GM21381 (cell line): Measurements from ENCODE around the gene OTOR.

Source experiments
- ATAC-seq: cut with Tn5 transposase; IDR thresholded peaks from one replicate; pipeline ENCODE4 v1.9.1; 2021; ENCODE audit warnings: mild to moderate bottlenecking, moderate library complexity; ENCODE audit not compliant: unreplicated experiment

Gene OTOR, protein sequence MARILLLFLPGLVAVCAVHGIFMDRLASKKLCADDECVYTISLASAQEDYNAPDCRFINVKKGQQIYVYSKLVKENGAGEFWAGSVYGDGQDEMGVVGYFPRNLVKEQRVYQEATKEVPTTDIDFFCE

DNA sequence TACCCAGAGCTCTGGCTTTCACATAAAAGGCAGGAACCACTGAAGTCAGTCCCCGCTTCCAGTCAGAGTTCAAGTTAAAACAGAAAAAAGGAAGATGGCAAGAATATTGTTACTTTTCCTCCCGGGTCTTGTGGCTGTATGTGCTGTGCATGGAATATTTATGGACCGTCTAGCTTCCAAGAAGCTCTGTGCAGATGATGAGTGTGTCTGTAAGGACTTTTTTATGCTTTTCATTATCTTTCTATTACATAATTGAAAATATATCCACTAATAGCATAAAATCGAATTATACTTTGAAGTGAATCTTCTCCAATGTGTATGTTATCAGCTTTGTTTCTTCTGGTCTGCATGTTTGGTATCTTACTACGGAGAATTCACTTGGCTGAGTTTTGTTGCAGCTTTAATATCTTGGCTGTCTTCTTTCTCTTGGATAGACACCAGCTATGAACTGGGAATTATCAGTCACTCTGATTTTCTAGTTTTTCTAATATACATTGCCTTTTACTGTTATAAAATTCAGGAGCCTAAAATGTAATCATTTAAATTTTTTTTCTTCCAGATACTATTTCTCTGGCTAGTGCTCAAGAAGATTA, at the start of gene OTOR:
TSS of gene OTOR (plus strand) at position 51 of the 593 bp plus-strand sequence. CDS start at position 95, 44 bp downstream.
- ATAC-seq: no peak

DNA sequence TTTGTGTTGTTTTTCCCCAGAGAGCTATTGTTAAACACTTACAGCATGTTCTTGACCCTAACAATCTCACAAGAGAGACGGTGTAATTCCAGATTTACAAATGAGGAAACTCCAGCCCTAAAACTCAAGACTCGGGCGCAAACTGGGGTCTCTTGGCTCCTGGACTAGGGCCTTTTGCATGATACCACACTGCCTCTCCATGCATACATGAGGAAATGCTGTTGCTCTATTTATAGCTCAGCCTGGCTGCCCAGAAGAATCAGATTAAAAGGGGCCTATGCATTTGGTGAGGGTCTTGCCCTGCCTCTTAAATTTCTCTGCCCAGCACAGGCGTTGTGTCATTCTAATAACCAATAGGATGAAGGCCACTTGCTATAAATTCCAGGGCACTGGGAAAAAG, 48.9 kb upstream of the OTOR start:
- ATAC-seq: no peak

DNA sequence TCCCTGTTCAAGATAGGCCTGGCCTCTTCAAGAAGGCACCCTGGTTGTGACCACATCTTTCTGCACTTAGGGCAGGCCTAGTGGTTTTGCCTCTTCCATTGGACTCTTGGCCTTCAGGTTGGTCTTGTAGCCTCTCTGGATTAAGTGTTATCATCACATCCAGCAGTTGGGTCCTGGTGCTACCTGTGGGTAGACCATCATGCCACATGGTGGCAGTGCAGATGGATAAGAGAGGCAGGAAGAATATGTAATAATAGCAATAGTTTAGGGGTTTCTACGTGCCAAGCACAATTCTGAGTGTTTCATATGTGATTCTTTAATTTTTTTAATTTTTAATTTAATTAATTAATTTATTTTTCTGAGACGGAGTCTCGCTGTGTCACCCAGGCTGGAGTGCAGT, 46.9 kb upstream of the OTOR start:
- no peak for ATAC-seq

DNA sequence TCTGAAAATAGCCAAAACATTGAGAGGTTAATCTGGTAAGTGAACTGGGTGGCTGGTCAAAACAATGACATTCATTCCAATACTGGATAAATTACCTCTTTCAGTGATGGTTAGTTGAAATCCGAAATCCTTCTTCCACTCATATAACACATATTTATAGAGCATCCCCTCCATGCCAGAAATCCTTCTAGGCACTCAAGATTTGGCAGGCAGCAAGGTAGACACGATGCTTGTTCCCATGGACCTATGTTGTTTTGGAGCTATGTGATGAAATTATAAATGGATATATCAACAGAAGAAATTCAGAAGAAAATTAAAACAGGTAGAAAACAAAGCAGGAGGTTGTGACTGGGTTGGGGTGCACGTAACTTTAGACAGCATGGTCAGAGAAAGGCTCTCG, 44.6 kb upstream of the OTOR start:
- ATAC-seq: no peak

DNA sequence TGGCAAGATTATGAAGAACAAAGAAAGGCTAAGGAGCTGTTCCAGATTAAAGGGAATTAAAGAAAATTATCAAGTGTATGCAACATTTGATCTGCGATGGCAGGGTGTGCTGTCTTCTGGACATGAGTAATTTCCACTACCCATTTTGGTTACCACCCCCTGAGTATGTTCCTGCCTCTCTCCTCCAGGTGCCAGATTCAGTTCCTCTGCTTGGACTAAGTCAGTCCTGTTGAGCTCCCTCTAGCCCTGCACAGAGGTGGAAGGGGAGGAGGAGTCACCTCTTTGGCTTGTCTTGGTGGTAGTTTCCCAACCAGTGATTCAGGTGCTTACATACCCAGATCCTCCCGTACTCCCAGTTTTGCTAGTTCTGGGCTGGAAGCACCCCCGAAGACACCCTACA, 40.5 kb upstream of the OTOR start:
- ATAC-seq: no peak

DNA sequence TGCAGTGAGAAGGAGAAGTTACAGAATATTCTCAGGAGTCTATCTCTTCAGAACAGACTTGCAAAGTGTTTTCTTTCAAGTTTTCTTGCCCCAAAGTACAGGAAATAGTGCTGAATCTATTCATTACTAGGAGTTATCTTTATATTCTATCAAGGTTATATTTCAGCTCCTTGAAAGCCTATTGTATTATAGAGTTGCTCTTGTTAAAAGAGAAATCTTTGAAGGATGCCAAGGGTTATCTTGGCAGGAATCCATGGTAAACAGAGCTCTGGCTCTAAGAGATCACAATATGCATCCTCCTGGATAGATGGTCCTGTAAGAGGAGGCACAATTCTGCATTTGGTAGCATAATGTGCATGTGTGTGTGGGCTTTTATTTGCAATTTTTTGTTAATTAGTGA, 39.6 kb upstream of the OTOR start:
- no peak for ATAC-seq

DNA sequence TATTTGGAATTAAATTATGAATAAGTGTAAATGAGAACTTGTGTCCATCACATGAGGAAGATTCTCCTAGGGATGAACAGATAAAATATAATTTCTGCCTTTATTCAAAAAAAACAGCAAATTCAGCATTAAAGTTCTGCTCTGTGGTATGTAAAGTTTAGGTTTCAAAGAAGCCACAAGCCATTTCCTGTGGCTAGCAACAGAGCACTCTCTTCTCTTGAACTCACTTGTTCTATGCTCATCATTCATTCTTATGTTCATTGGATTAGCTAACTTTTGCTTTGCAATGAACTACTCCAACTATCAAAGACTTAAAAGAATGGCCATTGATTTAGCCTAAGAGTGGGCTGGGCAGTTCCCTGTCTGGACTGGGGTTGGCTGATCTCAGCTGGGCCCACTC, 39.1 kb upstream of the OTOR start:
- ATAC-seq: peak; percentile 83

DNA sequence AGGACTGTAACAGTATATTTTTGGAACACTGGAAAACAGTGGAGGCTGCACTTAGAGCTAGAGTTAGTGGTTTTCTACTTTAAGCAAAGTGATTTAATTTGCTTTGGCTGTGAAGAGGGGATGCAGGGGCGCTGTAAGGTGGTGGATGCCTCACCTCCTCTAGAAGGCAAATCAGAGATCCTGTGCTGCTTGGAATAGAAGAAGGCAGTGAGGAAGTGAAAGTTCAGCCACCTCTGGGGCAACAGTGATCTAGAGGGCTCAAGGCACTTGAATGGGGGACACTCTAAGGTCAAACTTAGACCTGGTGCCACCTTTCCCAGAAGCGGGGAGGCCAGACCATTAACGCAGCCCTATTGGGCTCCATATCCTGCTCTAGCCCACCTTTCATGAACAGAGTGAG, 37.4 kb upstream of the OTOR start:
- no peak for ATAC-seq

DNA sequence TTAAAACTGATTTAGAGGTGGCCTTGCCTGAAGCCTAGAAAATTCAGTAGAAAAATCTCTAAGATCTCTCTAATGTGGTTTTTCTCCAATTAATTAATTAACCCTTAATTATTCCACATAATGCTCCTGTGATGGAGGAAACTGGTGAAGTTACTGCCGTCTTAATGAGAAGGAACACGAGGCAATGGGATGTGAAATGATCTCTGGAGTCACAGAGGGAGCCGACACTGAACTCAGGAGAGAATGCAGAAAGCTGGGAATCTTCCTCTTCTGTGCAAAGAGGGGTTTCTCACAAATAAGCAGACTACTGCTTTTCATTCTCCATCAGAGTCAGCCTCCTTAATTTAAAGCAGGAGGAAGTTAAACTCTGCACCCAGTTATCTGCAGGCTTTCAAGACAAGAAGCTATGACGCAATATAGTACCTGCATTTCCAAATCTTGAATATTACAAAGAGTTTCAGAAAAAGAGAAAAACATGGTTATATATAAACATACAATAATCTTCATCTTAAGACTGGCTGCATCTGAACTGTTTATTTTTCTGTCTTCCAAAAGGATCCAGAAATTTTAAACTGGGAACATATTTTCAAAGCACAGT, 36.4 kb upstream of the OTOR start:
- ATAC-seq: no peak

DNA sequence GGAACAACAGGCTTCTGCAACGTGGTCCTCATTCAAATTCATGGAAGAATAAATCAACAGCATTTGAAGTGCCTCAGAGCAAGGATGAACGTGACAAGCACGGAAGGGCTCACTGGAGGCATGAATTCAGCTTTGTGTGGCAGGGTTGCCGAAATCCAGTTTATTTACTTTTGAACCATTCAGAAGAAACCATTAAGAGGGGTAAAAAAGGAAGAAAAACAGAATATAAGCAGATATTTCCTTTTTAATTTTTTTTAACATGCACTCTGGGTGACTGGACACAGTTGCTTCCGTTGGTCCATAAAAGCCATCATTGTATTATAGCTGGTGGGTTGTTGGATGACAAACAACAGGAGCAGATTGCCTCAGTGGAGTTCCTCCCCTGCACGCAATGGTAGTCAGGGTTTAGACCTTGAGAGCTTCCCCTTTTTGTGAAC, 35.6 kb upstream of the OTOR start:
- no peak for ATAC-seq

DNA sequence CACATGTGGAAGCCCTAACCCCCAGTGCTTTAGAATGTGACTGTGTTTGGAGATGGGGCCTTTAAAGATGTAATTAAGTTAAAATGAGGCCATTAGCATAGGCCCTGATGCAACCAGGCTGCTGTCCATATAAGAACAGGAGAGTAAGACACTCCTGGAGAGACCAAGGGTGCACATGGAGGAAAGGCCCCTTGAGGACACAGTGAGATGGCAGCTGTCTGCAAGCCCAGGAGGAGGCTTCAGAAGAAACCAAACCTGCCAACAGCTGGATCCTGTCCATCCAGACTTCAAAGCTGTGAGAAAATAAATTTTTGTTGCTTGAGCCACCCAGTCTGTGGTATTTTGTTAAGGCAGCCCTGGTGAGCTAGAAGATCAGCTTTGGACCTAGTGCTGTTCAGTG, 35.1 kb upstream of the OTOR start:
- ATAC-seq: no peak

DNA sequence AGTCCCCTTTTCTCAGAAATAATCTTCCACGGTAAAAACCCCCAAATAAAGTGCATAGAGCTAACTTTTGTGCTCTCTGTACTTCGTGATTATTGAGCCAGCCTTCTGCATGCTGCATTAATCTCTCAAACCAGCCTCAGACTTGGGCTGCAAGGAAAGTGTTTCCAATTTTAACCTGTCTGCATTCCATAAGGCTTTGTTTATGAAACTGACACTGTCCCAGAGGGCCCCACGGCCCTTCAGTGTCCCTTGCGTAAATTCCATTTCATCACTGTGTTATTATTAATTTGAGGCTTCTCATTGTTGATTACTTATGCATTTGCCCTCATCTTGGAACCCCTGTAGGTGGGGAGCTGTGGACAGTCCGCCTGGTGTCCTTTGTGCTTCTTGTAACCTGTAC, 33.9 kb upstream of the OTOR start:
- no peak for ATAC-seq

DNA sequence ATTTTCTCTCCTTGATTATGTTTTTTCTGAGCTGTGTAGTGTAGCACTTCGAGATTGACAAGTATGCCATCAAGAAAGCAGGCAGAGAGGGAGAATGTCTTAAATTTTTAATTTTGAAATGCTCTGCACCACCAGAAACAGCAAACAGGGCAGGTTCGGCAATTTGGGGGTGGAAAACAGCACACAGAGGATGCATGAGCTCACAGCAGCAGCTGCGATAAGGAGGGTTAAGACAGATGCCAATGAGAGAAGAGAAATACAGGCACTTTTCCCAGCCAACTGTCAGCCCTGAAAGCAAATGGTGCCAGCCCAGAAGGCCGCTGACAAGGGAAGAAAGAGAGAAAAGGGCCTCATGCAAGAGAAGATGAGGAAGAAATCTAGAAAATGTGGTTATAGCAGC, 33.4 kb upstream of the OTOR start:
- no peak for ATAC-seq

DNA sequence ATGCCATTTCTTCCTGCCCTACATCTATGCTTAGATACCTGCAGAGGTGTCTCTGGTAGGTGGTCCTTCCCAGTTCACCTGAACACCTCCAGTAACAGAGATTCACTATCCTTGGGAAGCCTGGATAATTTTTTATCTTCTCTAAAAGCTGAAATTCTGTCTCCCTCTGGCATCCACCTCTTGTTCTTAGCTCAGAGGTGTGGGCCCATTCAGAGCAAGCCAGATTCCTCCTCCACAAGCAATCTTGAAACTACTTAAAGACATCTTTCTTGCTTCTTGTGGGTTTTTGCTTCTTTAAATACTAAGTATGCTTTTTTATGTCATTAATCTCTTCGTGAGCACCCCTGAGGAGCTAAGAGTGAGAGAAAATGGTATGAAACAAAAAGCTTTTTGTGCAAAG, 28.7 kb upstream of the OTOR start:
- ATAC-seq: no peak

DNA sequence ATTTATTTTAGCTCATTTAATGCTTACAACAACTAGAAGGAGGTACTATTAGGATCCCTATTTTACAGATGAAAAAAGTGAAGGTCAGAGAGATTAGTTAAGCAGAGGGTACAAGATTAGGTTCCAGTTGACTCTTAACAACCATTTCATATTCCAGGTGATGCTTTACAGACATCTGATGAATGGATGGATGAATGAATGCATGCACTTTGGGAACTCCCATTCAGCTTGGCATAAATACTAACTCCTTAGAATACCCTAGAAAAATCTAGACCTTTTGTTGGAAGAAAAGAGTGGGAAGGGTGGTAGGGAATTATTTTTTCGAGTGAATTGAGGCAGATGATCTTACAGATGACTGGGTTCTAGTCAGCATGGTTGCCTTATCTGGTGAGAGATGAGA, 19.1 kb upstream of the OTOR start:
- no peak for ATAC-seq

DNA sequence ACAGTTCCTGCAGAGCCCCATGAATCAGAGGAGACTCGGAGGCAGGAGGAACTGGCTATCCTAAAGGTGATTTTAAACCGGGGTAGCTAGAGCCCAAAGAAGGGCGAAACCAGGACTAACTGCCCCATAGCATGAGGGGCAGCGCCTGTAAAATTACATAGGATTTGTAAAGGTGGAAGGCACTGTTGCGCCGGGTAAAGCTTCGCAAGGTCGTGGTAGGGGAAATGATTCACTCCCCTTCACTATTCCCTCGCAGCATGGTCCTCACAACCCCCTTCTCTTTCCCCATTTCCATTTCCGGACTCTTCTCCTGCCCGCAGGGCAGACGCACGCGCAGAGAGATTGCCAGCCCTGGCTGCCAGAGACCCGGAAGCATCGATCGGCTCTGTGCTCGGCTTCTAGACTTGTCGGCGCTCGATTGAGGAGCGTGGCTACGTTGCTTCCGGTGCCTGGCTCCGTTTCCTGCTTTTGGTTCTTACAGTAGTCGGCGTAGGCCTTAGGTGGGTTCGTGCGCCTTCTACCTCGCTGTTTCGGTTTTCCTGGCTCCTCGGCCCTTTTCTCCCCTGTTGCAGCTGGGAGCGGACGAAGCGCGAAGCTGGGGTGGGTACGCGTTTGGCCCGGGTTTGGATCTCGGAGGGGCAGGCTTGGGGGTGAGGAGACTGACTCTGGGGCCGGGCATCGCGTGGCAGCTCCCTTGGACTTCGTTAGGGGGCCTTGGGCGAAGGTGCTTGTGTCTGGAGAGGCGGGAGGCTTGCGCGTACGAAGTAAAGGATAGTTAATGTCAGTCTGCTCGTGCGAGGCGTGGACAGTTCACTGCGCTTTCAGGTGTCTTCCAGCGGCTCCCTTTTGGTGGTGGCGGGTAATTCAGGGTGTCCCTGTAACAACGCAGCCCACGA, 18.3 kb upstream of the OTOR start, which contains the start of gene SNRPB2:
TSS of gene SNRPB2 (plus strand) at position 462 of the 896 bp plus-strand sequence. CDS start 1,677 bp downstream, outside the sequence.
- ATAC-seq: peak; percentile 99

DNA sequence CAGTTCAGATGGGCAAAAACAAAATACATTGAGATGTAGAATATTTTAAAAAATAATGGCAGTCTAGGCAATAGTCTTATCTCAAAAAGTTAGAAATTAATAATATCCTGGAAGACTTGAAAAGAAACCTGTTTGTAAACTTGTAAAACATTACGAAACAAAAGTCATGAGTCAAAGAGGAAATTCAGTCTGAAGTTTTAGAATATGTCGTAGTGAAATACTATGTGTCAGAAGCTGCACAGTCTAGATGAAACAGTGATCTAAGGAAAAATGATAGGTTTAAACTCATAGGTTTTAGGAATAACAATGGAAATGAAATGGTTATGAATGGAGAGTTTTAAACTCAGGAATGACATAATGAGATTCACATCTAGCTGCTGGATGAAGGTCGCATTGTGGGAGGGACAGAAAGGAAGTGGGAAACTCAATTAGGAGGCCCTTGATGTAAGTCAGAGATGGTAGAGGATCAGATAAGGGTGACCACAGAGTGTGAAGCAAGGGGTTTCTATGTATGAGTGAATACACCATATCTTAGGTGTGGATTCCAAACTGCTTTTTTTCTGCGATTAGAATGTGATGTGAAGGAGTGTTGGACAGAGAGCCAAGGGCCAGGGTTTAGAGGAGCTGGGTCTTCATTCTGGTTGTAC, 15.5 kb upstream of the OTOR start:
- no peak for ATAC-seq

DNA sequence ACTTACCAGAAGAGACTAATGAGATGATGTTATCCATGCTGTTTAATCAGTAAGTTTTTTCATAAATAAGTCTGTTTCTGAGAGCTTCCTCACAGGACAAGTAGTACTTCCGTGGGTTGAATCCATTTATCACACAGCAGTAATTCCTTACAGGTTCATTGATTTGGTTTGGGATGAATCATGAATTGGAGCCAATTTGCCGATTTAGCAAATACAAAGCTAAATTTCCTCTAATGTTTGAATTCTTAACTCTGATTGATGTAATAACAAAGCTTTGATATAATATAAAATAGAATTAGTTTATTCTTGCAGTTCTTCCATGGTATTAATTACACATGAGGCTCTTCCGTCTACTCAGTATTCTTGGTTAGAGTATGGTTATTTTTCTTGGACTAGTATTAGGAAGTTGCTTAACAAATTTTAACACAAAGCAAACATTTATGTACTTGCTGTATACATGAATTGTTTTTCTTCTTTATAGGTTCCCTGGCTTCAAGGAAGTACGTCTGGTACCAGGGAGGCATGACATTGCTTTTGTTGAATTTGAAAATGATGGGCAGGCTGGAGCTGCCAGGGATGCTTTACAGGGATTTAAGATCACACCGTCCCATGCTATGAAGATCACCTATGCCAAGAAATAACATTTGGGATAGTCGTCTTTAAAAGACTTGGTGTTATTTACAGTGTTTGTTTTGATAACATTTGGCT, 7.6 kb upstream of the OTOR start:
- ATAC-seq: no peak

DNA sequence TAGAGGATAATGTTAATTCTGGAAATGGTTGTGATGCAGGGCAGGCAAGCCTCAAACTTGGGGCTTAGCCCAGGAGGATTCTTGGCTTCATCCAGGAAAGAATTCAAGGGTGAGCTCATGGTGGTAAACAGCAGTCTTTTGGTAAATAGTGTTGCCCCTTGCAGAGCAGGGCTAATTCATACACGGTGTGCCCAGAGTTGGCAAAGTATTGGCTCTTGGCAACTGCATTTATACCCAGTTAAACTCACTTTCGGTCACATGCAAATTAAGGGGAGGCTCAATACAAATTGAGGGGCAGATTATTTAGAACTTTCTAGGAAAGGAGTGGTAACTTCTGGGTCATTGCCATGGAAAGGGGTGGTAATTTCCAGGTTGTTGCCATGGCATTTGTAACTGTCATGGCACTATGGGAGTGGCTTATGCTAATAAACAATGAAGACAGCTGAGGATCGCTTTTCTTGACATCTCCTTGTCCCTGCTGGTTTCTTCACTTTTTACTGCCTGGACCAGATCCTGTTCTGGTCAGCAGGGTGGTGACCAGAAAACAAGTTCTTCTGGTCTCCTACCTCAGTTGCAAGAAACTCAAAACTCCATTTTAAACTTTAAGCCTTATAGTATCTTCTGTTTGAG, 3.9 kb upstream of the OTOR start:
- ATAC-seq: no peak

DNA sequence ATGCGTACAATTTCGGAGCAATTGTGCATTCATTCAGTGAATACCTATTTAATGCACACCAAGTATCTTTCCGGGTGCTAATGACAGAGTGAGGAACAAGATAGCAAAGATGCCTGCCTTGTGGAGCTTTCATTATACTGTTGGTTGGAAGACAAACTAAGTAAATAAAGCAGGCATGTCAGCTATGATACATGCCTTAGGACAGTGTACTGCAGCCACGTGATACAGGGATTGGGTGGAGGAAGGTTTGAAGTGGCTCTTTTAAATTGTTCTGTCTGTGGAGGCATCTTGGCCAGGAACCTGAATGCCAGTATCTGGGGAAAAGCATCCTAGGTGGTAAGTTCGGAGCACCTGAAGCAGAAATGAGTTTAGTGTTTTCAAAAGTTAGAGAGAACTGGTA, 3.0 kb upstream of the OTOR start:
- no peak for ATAC-seq
